Measurements from ENCODE around the gene ZNF582.

The ZNF582 gene

GRCh38 chr19:56403764-56404704 lies 10.7 kb upstream of the ZNF582 start, which contains the start of gene ZNF583:
TSS of gene ZNF583 (plus strand) at chr19:56404332. CDS start at chr19:56407115, 2,783 bp downstream.
- peak within 1 kb of the TSS; percentile 85 for H3K4me3 ChIP-seq (ENCODE audit: control insufficient read depth, low read depth, low read length)
- peak; percentile 88 for DNase-seq (ENCODE audit: low read depth)
- TF ChIP-seq CTCF (IDR thresholded peaks at IDR 0.05; ENCODE audit: control insufficient read depth, insufficient read depth, low read depth, low read length, missing control alignments) = no peak

DNA sequence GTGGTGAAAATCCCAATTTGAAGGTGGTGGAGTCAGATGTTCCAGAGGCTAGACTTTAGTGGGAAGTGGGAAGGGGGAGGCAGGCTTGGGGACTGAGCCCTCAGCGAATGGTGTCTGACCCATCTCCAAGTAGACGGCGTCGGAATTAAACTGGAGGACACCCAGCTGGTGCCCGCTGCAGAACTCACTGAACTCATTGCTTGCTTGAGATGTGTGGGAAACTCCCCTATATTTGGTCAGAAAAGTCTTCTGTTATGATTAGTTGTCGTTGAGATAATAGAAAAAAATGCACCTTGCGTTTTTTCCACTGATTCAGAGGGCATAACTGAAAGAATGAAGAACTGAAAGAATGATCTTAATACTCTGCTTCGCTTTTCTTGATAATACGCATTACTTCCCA lies 9.9 kb upstream of the ZNF582 start:
- DNase-seq (ENCODE audit: low read depth) = no peak
- H3K4me3 ChIP-seq (ENCODE audit: control insufficient read depth, low read depth, low read length) = peak overlapping the region; percentile 85
- no peak for TF ChIP-seq CTCF (IDR thresholded peaks at IDR 0.05; ENCODE audit: control insufficient read depth, insufficient read depth, low read depth, low read length, missing control alignments)

DNA sequence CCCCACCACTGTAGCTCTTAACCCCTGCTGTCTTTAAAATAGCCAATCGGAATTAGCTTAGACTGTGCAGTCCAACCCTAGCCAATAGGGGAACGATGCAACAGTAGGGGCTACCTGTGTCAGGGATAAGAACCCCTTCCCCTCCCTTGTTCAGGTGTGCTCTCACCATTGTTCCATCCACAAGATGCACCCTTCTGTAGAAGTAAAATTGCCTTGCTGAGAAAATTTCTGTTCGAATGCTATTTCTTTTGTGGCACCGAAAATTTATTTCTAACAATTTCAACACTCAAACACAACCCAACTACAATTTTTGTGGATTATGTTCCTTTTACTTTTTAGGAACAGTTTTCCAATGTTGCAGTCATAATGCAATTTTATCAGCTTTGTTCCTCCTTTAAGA lies 7.2 kb upstream of the ZNF582 start:
- no peak for DNase-seq (ENCODE audit: low read depth)
- no peak overlapping the region for H3K4me3 ChIP-seq (ENCODE audit: control insufficient read depth, low read depth, low read length)
- no peak for TF ChIP-seq CTCF (IDR thresholded peaks at IDR 0.05; ENCODE audit: control insufficient read depth, insufficient read depth, low read depth, low read length, missing control alignments)

GRCh38 chr19:56398809-56399208 lies 5.5 kb upstream of the ZNF582 start:
- no peak for DNase-seq (ENCODE audit: low read depth)
- no peak overlapping the region for H3K4me3 ChIP-seq (ENCODE audit: control insufficient read depth, low read depth, low read length)
- TF ChIP-seq CTCF (IDR thresholded peaks at IDR 0.05; ENCODE audit: control insufficient read depth, insufficient read depth, low read depth, low read length, missing control alignments) = no peak

GRCh38 chr19:56383826-56384605 lies 9.3 kb downstream of the ZNF582 start:
- H3K4me3 ChIP-seq (ENCODE audit: control insufficient read depth, low read depth, low read length) = no peak overlapping the region
- TF ChIP-seq CTCF (IDR thresholded peaks at IDR 0.05; ENCODE audit: control insufficient read depth, insufficient read depth, low read depth, low read length, missing control alignments) = no peak
- DNase-seq (ENCODE audit: low read depth) = no peak

GRCh38 chr19:56377105-56377924 lies 16.0 kb downstream of the ZNF582 start:
- H3K4me3 ChIP-seq (ENCODE audit: control insufficient read depth, low read depth, low read length) = no peak overlapping the region
- TF ChIP-seq CTCF (IDR thresholded peaks at IDR 0.05; ENCODE audit: control insufficient read depth, insufficient read depth, low read depth, low read length, missing control alignments) = no peak
- no peak for DNase-seq (ENCODE audit: low read depth)

All from AG09309 (cell line).